Gastrocnemius medialis (tissue), 4 donors: ENCODE results near the gene CHCHD10.

Experiments used
- CTCF ChIP-seq, 5 experiments: fragments of 450-650 bp in 3 of 5; fragments of 200-600 bp in 2 of 5; sonication (generic) in 2 of 5; IDR thresholded peaks in 4 of 5; conservative IDR thresholded peaks in 1 of 5; 1 replicate in 4 of 5; 2 replicates in 1 of 5; pipeline ENCODE4 v1.5.1; 2016 to 2019; ENCODE audit warnings: antibody characterized with exemption in 5 of 5, mild to moderate bottlenecking in 3 of 5, moderate library complexity in 3 of 5
- POLR2A ChIP-seq, 2 donors: fragments of 450-650 bp; IDR thresholded peaks; one replicate each; pipeline ENCODE4 v1.6.1; 2017; ENCODE audit warnings: antibody characterized with exemption in 2 of 2, mild to moderate bottlenecking in 2 of 2, moderate library complexity in 2 of 2

- no peak for TF ChIP-seq CTCF (IDR thresholded peaks at IDR 0.05 in 4 of 5, conservative IDR thresholded peaks at IDR 0.05 in 1 of 5)
- no peak for TF ChIP-seq POLR2A (IDR thresholded peaks at IDR 0.05)
These were observed 5.8 kb upstream of the CHCHD10 start for GRCh38 chr22:23773483-23774113.
